Endothelial cell of umbilical vein (primary cell): ENCODE data around the gene NBEAL2. TPM values are rescaled to one million over a fixed set of nuclear protein-coding genes. Genes with fewer than 3 reads are reported as not detected.

ENCODE experiments used
- BruUV-seq: library from RNA; stranded (reverse); fragments of 400-500 nt; replicated peaks from 2 replicates; lab custom pipeline; 2021; lab: Mats Ljungman, UMichigan
- CTCF ChIA-PET: fragments of 300-600, 350-600 bp; sonication (Branson Sonifier 250); formaldehyde crosslinking; loops from one replicate; lab custom pipeline; 2021; ENCODE audit warnings: antibody characterized with exemption, inconsistent platforms; lab: Charles Lee
- POLR2A ChIA-PET: fragments of 300-600, 350-600 bp; sonication (Branson Sonifier 250); formaldehyde crosslinking; loops from one replicate; lab custom pipeline; 2021; ENCODE audit warnings: antibody characterized with exemption, inconsistent platforms; lab: Charles Lee
- DNase-seq: peaks from one replicate; pipeline ENCODE4 v3.0.0-alpha.2; 2011; ENCODE audit warnings: low read depth, low spot score
- FAIRE-seq: peaks from 2 replicates; lab custom pipeline; 2011; peaks lifted over from hg19 to GRCh38; lab: Jason Lieb, UNC
- H2AFZ ChIP-seq: 2 replicates; pipeline ENCODE4 v1.6.0; 2012; ENCODE audit warnings: low read depth, low read length, control low read depth, inconsistent platforms
- H3K27ac ChIP-seq: 2 replicates; pipeline ENCODE4 v1.5.1; 2011; ENCODE audit warnings: low read depth, mild to moderate bottlenecking, control low read depth, low read length, moderate library complexity; ENCODE audit not compliant: insufficient read depth
- H3K27me3 ChIP-seq, 2 experiments: 2 replicates each; pipeline versions ENCODE4 v1.6.0 to v1.6.1; 2011; ENCODE audit warnings: low read length in 2 of 2, mixed read lengths in 1 of 2; ENCODE audit not compliant: control insufficient read depth in 2 of 2, insufficient read depth in 2 of 2
- H3K36me3 ChIP-seq, 2 experiments: 2 replicates in 1 of 2; 3 replicates in 1 of 2; pipeline ENCODE4 v1.5.1; 2011; ENCODE audit warnings: low read length in 2 of 2, mild to moderate bottlenecking in 1 of 2, moderate library complexity in 1 of 2; ENCODE audit not compliant: control insufficient read depth in 2 of 2, insufficient read depth in 2 of 2; ENCODE audit errors: extremely low read depth in 1 of 2
- H3K4me1 ChIP-seq: 3 replicates; pipeline ENCODE4 v1.5.1; 2011; ENCODE audit warnings: mild to moderate bottlenecking, low read length; ENCODE audit not compliant: control insufficient read depth, insufficient read depth; ENCODE audit errors: extremely low read depth
- H3K4me2 ChIP-seq: 2 replicates; pipeline ENCODE4 v1.6.1; 2011; ENCODE audit warnings: low read length, control low read depth, mixed read lengths; ENCODE audit not compliant: insufficient read depth
- H3K4me3 ChIP-seq, 3 experiments: fragments of 200-600 bp in 1 of 3; sonication (generic), shearing (Covaris generic) in 1 of 3; replicated peaks in 1 of 3; 2 replicates each; pipeline ENCODE4 v1.5.1; 2011 to 2016; ENCODE audit warnings: control low read depth in 3 of 3, low read length in 3 of 3, mild to moderate bottlenecking in 2 of 3, inconsistent platforms in 1 of 3, low read depth in 1 of 3, moderate library complexity in 1 of 3; ENCODE audit not compliant: insufficient read depth in 1 of 3
- H3K79me2 ChIP-seq: 2 replicates; pipeline ENCODE4 v1.6.0; 2012; ENCODE audit warnings: low read length, inconsistent platforms; ENCODE audit not compliant: control insufficient read depth, insufficient read depth
- H3K9ac ChIP-seq: replicated peaks from 2 replicates; pipeline ENCODE3; 2011; ENCODE audit warnings: low read length, control low read depth; ENCODE audit not compliant: insufficient read depth; ENCODE audit errors: extremely low read depth
- H3K9me1 ChIP-seq: replicated peaks from 3 replicates; pipeline ENCODE4 v1.6.0; 2011; ENCODE audit warnings: mild to moderate bottlenecking, low read length; ENCODE audit not compliant: control insufficient read depth, insufficient read depth; ENCODE audit errors: extremely low read depth
- H3K9me3 ChIP-seq: replicated peaks from 2 replicates; pipeline ENCODE4 v1.5.1; 2012; ENCODE audit warnings: low read length, inconsistent platforms; ENCODE audit not compliant: control insufficient read depth, insufficient read depth
- H4K20me1 ChIP-seq: replicated peaks from 2 replicates; pipeline ENCODE3; 2011; ENCODE audit warnings: mild to moderate bottlenecking, low read length; ENCODE audit not compliant: control insufficient read depth, insufficient read depth; ENCODE audit errors: extremely low read depth
- EZH2 ChIP-seq: IDR thresholded peaks from 2 replicates; pipeline ENCODE4 v1.6.1; 2012; ENCODE audit warnings: borderline replicate concordance, low read depth, mild to moderate bottlenecking, moderate library complexity, low read length, inconsistent platforms; ENCODE audit not compliant: severe bottlenecking
- FOS ChIP-seq: IDR thresholded peaks from 2 replicates; pipeline ENCODE4 v1.6.1; 2011; ENCODE audit warnings: mild to moderate bottlenecking, low read length, moderate library complexity, borderline replicate concordance; ENCODE audit not compliant: insufficient read depth
- GATA2 ChIP-seq: IDR thresholded peaks from 2 replicates; pipeline ENCODE4 v1.7.0; 2011; ENCODE audit warnings: low read depth, mild to moderate bottlenecking, moderate library complexity, mixed read lengths, low read length; ENCODE audit not compliant: insufficient read length, insufficient read depth
- JUN ChIP-seq: IDR thresholded peaks from 2 replicates; pipeline ENCODE4 v1.6.1; 2011; ENCODE audit warnings: borderline replicate concordance, low read depth; ENCODE audit not compliant: insufficient read length, insufficient read depth
- MYC ChIP-seq: IDR thresholded peaks from one replicate; pipeline ENCODE4 v1.6.1; 2011; ENCODE audit warnings: mild to moderate bottlenecking, low read depth, low read length
- POLR2A ChIP-seq: IDR thresholded peaks from 2 replicates; pipeline ENCODE4 v1.6.1; 2012; ENCODE audit warnings: low read depth, mild to moderate bottlenecking, control low read depth, low read length
- POLR2AphosphoS5 ChIP-seq: IDR thresholded peaks from 2 replicates; pipeline ENCODE4 v1.6.1; 2012; ENCODE audit warnings: low read depth, mild to moderate bottlenecking, control low read depth, low read length, moderate library complexity; ENCODE audit not compliant: insufficient read depth
- dilution Hi-C: fragments of 300-500 bp; cut with MboI; formaldehyde crosslinking; loops from one replicate; pipeline ENCODE4 v1.15.0; 2019; ENCODE audit warnings: low sequenced_read_pairs; ENCODE audit not compliant: extremely low pct_ligation_motif_present
- intact Hi-C: fragments of 100-400 bp; cut with micrococcal nuclease; formaldehyde crosslinking; loops from one replicate; pipeline ENCODE4 v1.10.0; 2022
- polyA plus RNA-seq, 4 experiments: library from polyadenylated mRNA; depleted of rRNA in 3 of 4; stranded (reverse) in 3 of 4; unstranded in 1 of 4; fragments of >200 nt; gene quantifications; 2 replicates each; pipeline versions ENCODE4 v1.2.1 to v1.2.3, GENCODE V29; 2011 to 2012; ENCODE audit warnings: missing spikeins in 1 of 4
- small RNA-seq: library from RNA; depleted of rRNA; stranded (forward); fragments of <200 nt; gene quantifications from one replicate; pipeline ENCODE3, GENCODE V24; 2012; ENCODE audit warnings: low replicate concordance, low read depth; ENCODE audit not compliant: insufficient read depth, insufficient read length
- total RNA-seq: library from RNA; stranded (reverse); gene quantifications from 2 replicates; pipeline ENCODE4 v1.2.3, GENCODE V29; 2021
- TF ChIP-seq, protein P1 (sequence below), 2 donors: IDR thresholded peaks; 1 replicate in 1 of 2; 2 replicates in 1 of 2; pipeline ENCODE4 v1.5.1; 2011; ENCODE audit warnings: low read length in 2 of 2, mild to moderate bottlenecking in 2 of 2, moderate library complexity in 2 of 2, control low read depth in 1 of 2, inconsistent platforms in 1 of 2, low read depth in 1 of 2; ENCODE audit not compliant: insufficient read depth in 1 of 2; ENCODE audit errors: extremely low read depth in 1 of 2
- TF ChIP-seq, protein P2 (sequence below): IDR thresholded peaks from 2 replicates; pipeline ENCODE4 v1.6.1; 2011; ENCODE audit not compliant: insufficient read depth, insufficient read length

Gene NBEAL2
- total and polyA plus RNA-seq, 2 donors (not counting 3 experiments of a cell fraction or from before 2014, with no cell fraction given) = 48.0 to 84.7 TPM

DNA sequence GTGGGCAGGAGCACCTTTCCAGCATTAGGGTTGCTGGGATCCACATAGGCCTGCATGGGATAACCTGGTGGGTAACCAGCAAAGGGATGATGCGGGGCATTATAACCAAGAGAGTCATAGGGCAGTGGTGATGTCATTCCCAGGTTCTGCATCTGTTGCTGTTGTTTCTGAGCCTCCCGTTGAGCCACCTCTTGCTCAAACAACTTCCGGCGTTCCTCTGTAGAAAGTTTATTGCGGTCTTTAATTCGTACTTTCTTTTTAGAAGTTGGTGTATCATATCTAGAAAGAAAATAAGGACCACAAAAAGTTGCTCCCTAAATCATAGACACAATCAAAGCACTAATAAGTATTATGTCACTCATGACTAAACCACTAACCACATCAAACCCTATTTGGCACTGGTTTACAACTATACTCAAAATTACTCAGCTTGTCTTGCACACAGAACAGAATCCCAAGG is 77.8 kb downstream of the NBEAL2 start:
- Histone ChIP-seq H3K9ac (no peak overlapping the region), H3K4me2 (no peak overlapping the region), H2AFZ (no peak overlapping the region), H4K20me1 (no peaks in the 10 kb centered on the region), H3K9me1 (no peaks in the 10 kb centered on the region), H3K9me3 (no peaks in the 10 kb centered on the region), H3K27me3 (no peaks in the 10 kb centered on the region), H3K36me3 (peaks cover 0 to 6% of the 10 kb centered on the region in 2 experiments), H3K4me3 (no peak overlapping the region), H3K27ac (no peak overlapping the region), H3K4me1 (no peaks in the 10 kb centered on the region), H3K79me2 (peaks cover 14% of the 10 kb centered on the region)
- dilution Hi-C loops = no loop called here
- ChIA-PET POLR2A (no interaction called here), CTCF (no interaction called here)
- BruUV-seq = no TSS peak
- FAIRE-seq (no peak), DNase-seq (no peak)
- intact Hi-C loops = no loop called here
- TF ChIP-seq POLR2AphosphoS5 (no peak), JUN (no peak), FOS (no peak), MYC (no peak), POLR2A (no peak), EZH2 (no peak), GATA2 (no peak)
- TF ChIP-seq, protein P1, sequence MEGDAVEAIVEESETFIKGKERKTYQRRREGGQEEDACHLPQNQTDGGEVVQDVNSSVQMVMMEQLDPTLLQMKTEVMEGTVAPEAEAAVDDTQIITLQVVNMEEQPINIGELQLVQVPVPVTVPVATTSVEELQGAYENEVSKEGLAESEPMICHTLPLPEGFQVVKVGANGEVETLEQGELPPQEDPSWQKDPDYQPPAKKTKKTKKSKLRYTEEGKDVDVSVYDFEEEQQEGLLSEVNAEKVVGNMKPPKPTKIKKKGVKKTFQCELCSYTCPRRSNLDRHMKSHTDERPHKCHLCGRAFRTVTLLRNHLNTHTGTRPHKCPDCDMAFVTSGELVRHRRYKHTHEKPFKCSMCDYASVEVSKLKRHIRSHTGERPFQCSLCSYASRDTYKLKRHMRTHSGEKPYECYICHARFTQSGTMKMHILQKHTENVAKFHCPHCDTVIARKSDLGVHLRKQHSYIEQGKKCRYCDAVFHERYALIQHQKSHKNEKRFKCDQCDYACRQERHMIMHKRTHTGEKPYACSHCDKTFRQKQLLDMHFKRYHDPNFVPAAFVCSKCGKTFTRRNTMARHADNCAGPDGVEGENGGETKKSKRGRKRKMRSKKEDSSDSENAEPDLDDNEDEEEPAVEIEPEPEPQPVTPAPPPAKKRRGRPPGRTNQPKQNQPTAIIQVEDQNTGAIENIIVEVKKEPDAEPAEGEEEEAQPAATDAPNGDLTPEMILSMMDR (IDR thresholded peaks at IDR 0.05; ENCODE audit: extremely low read depth in 1 of 2, insufficient read depth in 1 of 2, low read depth in 1 of 2, low read length in 2 of 2) = no peak
- TF ChIP-seq, protein P2, sequence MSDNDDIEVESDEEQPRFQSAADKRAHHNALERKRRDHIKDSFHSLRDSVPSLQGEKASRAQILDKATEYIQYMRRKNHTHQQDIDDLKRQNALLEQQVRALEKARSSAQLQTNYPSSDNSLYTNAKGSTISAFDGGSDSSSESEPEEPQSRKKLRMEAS = no peak

Small RNA genes lying within 50 kb of the gene (small RNA-seq; reads per million reads assigned to genes)
- gene MRPL57P3 = not detected

Other genes starting within 250 kb of the NBEAL2 start
- gene MYL3, start 116.2 kb upstream of the NBEAL2 start, total RNA-seq = not detected in 2 replicates
- not detected in 2 replicates for gene MYL3, start 116.2 kb upstream of the NBEAL2 start, polyA plus RNA-seq
- 0.46 and 0.65 TPM in 2 replicates for gene PTH1R, start 101.9 kb upstream of the NBEAL2 start, total RNA-seq
- 0.08 TPM in 1 of 2 replicates, not detected in the other for gene PTH1R, start 101.9 kb upstream of the NBEAL2 start, polyA plus RNA-seq
- 45.0 and 50.5 TPM in 2 replicates for gene CCDC12, start 2.9 kb upstream of the NBEAL2 start, total RNA-seq
- 31.2 and 35.1 TPM in 2 replicates for gene CCDC12, start 2.9 kb upstream of the NBEAL2 start, polyA plus RNA-seq
- gene SETD2, start 184.4 kb downstream of the NBEAL2 start, total RNA-seq = 36.2 and 41.4 TPM in 2 replicates
- gene SETD2, start 184.4 kb downstream of the NBEAL2 start, polyA plus RNA-seq = 12.3 and 13.7 TPM in 2 replicates